GM10266 (cell line): ENCODE results near the gene GRHPR.

ENCODE experiments used
- DNase-seq: peaks from one replicate; pipeline ENCODE4 v3.0.0; 2012; ENCODE audit errors: extremely low spot score
- TF ChIP-seq, protein P1 (sequence below): IDR thresholded peaks from 2 replicates; pipeline ENCODE4 v1.5.1; 2012; ENCODE audit warnings: mild to moderate bottlenecking, low read depth; ENCODE audit not compliant: control insufficient read depth, insufficient read depth; ENCODE audit errors: missing control alignments

GRHPR gene

GRCh38 chr9:37437621-37438020, 15.1 kb downstream of the GRHPR start:
- TF ChIP-seq, protein P1, sequence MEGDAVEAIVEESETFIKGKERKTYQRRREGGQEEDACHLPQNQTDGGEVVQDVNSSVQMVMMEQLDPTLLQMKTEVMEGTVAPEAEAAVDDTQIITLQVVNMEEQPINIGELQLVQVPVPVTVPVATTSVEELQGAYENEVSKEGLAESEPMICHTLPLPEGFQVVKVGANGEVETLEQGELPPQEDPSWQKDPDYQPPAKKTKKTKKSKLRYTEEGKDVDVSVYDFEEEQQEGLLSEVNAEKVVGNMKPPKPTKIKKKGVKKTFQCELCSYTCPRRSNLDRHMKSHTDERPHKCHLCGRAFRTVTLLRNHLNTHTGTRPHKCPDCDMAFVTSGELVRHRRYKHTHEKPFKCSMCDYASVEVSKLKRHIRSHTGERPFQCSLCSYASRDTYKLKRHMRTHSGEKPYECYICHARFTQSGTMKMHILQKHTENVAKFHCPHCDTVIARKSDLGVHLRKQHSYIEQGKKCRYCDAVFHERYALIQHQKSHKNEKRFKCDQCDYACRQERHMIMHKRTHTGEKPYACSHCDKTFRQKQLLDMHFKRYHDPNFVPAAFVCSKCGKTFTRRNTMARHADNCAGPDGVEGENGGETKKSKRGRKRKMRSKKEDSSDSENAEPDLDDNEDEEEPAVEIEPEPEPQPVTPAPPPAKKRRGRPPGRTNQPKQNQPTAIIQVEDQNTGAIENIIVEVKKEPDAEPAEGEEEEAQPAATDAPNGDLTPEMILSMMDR, result no peak
- DNase-seq, result no peak

DNA sequence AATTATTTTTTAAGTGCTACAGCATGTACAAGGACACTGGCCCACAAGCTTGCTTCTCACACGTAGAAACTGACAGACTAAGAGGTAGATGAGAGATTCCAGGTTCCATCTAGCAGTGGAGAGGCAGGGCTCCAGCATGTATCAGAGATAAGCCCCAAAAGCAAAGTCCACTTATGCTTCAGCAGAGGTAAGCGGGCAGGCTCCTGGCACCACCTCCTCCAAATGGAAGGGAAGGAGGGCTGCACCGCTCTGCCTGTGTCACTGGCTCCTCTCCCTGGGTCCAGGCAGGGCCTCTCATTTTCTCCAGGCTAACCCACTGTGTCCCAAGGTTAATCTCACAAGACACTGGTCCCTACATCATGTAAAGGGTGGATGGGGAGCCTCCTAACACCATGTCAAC, 15.9 kb downstream of the GRHPR start:
- no peak for DNase-seq
- TF ChIP-seq, protein P1, result no peak

GRCh38 chr9:37441776-37442370, 19.4 kb downstream of the GRHPR start:
- TF ChIP-seq, protein P1, result no peak
- no peak for DNase-seq

GRCh38 chr9:37442556-37442955, 20.1 kb downstream of the GRHPR start:
- no peak for DNase-seq
- TF ChIP-seq, protein P1, result no peak

DNA sequence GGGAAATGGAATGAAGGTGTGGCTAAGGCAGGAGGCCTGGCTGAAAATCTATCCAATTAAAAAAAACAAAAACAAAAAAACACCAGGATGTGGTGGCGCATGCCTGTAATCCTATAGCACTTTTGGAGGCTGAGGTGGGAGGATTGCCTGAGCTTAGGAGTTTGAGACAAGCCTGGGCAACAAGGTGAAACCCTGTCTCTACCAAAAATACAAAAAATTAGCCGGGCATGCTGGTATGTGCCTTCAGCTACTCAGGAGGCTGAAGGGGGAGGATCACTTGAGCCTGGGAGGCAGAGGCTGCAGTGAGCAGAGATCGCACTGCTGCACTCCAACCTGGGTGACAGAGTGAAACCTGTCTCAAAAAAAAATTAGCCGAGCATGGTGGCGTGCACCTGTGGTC, 21.1 kb downstream of the GRHPR start:
- no peak for DNase-seq
- TF ChIP-seq, protein P1, result no peak

DNA sequence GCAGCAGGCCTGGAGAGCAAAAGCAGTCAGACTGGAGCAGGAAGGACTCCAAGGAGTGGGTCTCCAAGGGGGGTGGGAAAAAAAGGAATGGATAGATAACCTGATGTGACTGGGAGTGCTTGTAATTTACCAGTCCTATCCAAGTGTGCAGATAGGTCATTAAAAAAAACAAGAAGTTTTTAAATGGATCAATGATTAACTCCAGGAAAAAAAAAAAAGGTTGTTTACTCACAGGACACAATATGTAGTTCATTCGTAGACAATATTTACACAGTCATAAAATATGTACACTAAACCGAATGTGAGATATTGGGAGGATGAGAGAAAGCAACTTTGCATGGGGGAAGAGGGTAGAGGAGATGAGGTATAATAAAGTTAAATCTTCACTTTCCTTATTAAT, 22.4 kb downstream of the GRHPR start:
- DNase-seq, result no peak
- TF ChIP-seq, protein P1, result no peak

- TF ChIP-seq, protein P1, result no peak
- no peak for DNase-seq
Observed at GRCh38 chr9:37445832-37446231, 23.3 kb downstream of the GRHPR start.
